GM12873 (cell line): Measurements from ENCODE around the gene KANSL1L.

Source experiments
- CTCF ChIP-seq: IDR thresholded peaks from 2 replicates; pipeline ENCODE4 v1.5.1; 2012; ENCODE audit warnings: low read depth, mild to moderate bottlenecking, moderate library complexity, low read length, control low read depth; ENCODE audit not compliant: insufficient read depth; ENCODE audit errors: missing control alignments

KANSL1L gene

GRCh38 chr2:210003359-210003758 lies 167.8 kb downstream of the KANSL1L start:
- TF ChIP-seq CTCF = no peak

DNA sequence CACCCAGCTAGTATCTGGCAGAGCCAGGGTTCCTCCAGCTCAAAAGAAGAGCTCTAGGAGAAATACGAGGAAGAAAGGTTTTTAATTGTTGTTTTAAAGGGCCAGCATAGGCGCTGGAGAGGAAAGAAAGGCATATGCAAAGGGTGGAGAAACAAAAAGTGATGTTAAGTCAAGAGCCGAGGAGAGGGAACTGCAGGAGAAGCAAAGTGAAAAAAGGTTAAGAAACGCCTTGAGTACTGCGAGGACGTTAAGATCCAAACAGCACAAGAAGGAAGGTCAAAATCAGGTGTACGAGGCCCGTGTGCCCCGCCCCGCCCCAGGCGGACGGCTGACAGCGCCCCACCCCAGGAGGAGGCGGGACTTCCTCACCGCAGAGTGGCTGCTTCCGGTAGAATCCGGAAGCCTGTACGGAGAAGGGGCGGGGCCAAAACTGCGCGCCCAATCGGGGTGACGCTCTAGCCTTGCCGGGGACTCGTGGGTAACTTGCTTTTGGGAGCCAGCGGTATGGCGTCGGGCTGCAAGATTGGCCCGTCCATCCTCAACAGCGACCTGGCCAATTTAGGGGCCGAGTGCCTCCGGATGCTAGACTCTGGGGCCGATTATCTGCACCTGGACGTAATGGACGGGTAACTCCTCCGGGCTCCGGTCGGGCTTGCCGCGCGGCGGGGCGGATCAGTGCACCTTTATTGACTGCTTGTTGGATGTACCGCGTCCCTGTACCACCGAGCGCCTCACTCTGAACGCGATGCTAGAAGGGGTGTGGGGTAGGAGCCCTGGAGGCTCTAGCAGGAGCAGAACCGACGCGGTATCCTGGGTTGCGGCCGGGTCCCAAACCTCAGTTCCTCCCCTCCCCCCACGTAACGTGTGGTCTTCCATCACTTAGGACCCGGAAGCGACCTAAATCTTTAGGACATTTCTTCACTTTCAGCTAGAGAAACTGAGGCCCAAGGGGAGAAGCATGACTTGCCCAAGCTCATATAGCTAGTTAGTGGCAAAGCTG lies 168.8 kb downstream of the KANSL1L start, which contains the start of gene RPE:
Gene RPE, plus strand, starts transcription at position 481 of the 1,000 bp plus-strand sequence. Its CDS starts 24 bp downstream, at position 505.
- no peak for TF ChIP-seq CTCF

GRCh38 chr2:210000464-210001324 lies 170.5 kb downstream of the KANSL1L start:
- no peak for TF ChIP-seq CTCF

DNA sequence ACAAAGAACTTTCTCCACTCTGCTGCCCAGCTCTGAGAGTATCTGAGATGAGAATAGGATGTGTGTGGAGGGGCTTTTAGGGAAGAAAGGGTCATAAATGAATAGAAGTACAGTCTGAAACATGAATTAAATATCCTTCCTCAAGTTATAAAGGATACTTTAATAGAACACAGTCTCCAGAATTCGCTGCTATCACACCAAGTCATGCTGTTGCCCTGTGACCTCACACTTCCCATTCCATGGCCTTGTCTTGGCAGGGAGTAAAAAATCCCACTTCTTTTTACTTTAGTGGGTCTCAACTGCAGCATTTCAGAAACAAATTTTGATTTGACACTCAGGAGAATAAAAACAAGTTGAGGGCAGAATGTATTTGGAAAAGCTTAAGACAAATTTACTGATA lies 172.6 kb downstream of the KANSL1L start:
- TF ChIP-seq CTCF = no peak

DNA sequence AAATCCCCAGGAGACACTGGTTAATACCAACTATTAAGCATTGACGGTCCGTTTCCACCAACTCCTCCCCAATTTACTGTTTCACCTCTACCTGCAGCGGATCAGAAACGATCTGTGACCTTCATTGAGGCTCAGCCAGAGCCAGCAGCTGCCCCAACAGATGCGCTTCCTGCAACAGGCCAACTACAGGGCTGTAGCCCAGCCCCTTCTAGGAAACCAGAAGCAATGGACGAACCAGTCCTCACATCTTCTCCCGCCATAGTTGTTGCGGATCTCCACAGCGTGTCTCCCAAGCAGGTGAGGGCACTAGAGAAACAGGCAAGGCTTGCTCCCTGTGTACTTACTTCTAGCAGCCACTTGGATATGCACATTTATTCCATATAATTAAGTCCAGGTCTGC lies 177.2 kb downstream of the KANSL1L start:
- no peak for TF ChIP-seq CTCF

- no peak for TF ChIP-seq CTCF
These were observed 180.4 kb downstream of the KANSL1L start for GRCh38 chr2:209990838-209991237.

DNA sequence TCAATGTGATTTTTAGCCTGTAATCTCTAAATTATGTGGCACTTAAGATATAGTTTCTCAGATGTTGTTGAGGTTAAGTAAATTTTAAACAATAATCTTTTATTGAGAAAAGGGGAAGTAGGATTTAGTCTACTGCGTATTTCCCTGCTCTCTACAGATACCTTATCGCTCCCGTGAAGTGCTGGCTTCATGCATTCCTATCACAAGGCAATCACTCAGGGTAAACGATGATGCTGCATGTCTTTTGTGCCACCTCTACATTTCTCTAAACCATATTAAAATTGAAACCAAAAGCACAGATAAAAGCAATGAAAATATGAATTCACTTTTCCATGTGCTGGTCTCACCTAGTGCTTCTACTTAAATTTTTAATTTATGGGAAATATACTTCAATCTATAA lies 183.2 kb downstream of the KANSL1L start:
- no peak for TF ChIP-seq CTCF
